ENCODE measurements around the gene SHOX.

DNA sequence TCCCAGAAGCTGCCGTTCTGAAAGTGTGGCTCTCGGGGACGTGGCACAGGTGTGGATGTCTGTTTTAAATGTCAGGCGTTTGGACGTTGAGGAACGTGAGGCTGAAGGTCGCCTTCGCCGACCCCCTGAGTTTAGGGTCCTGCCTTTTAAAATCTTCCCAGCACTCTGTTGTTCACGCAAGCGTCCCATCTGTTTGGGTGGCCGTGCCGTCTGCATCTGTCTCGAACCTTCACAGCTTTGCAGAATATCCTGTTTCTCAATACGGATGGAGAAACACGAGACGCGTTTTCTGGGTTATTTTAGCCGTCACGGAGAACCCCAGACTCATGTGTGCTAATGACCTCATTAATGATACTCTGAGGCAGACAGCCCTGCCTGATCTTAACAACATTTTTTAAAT is 31.5 kb downstream of the SHOX start:
- TF ChIP-seq, protein P1, sequence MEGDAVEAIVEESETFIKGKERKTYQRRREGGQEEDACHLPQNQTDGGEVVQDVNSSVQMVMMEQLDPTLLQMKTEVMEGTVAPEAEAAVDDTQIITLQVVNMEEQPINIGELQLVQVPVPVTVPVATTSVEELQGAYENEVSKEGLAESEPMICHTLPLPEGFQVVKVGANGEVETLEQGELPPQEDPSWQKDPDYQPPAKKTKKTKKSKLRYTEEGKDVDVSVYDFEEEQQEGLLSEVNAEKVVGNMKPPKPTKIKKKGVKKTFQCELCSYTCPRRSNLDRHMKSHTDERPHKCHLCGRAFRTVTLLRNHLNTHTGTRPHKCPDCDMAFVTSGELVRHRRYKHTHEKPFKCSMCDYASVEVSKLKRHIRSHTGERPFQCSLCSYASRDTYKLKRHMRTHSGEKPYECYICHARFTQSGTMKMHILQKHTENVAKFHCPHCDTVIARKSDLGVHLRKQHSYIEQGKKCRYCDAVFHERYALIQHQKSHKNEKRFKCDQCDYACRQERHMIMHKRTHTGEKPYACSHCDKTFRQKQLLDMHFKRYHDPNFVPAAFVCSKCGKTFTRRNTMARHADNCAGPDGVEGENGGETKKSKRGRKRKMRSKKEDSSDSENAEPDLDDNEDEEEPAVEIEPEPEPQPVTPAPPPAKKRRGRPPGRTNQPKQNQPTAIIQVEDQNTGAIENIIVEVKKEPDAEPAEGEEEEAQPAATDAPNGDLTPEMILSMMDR (conservative IDR thresholded peaks at IDR 0.05 in 1 of 2, IDR thresholded peaks at IDR 0.05 in 1 of 2; ENCODE audit: extremely low read depth in 1 of 2, insufficient read depth in 1 of 2, low read depth in 1 of 2, low read length in 2 of 2), result no peak
- TF ChIP-seq EZH2 (IDR thresholded peaks at IDR 0.05; ENCODE audit: borderline replicate concordance, low read length), result no peak
